PC-3 (cell line): ENCODE data around the gene PID1.

Source experiments
- EZH2 ChIP-seq: fragments of 300-600 bp; sonication (generic); IDR thresholded peaks from one replicate; pipeline ENCODE4 v1.6.1; 2017; ENCODE audit warnings: antibody characterized with exemption, mild to moderate bottlenecking, low read length; ENCODE audit not compliant: unreplicated experiment
- EZH2phosphoT487 ChIP-seq: fragments of 300-600 bp; sonication (generic); IDR thresholded peaks from 2 replicates; pipeline ENCODE4 v1.6.1; 2018; ENCODE audit warnings: mild to moderate bottlenecking, antibody characterized with exemption, low read length, borderline replicate concordance
- TF ChIP-seq, protein P1 (sequence below): fragments of 300-600 bp; sonication (generic); conservative IDR thresholded peaks from 2 replicates; pipeline ENCODE4 v1.5.1; 2017; ENCODE audit warnings: antibody characterized with exemption, low read depth, mild to moderate bottlenecking, low read length

DNA sequence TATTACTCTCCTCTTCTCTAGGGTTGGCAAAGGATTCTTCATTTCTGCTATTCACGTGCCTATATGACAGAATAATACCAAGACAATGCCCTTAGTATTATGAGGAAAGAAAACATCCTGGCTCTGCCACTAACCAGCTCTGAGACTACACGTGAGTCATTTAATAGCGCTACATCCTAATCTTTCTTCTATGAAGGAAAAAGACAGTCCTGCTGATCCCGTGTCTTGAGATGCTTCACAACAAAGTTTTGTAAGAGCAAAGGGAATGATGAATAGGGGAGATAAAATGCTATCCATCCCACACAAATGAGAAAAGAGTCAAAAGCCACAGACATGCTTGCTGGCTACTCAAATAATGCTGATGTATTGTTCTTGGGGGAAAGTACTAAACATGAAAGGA is 152.8 kb downstream of the PID1 start:
- TF ChIP-seq, protein P1, sequence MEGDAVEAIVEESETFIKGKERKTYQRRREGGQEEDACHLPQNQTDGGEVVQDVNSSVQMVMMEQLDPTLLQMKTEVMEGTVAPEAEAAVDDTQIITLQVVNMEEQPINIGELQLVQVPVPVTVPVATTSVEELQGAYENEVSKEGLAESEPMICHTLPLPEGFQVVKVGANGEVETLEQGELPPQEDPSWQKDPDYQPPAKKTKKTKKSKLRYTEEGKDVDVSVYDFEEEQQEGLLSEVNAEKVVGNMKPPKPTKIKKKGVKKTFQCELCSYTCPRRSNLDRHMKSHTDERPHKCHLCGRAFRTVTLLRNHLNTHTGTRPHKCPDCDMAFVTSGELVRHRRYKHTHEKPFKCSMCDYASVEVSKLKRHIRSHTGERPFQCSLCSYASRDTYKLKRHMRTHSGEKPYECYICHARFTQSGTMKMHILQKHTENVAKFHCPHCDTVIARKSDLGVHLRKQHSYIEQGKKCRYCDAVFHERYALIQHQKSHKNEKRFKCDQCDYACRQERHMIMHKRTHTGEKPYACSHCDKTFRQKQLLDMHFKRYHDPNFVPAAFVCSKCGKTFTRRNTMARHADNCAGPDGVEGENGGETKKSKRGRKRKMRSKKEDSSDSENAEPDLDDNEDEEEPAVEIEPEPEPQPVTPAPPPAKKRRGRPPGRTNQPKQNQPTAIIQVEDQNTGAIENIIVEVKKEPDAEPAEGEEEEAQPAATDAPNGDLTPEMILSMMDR: no peak
- TF ChIP-seq EZH2phosphoT487: no peak
- TF ChIP-seq EZH2: no peak
